HG03060 (cell line): ENCODE data around the gene FNDC3B.
A peak's percentile ranks its signal among the peaks of the same experiment; 100 is the strongest.
"Not testable (repeated sequence)": the region's sequence is repeated elsewhere in the genome, so short reads cannot be mapped to it uniquely, and the experiment has no call there.

Experiments used
- ATAC-seq: cut with Tn5 transposase; IDR thresholded peaks from one replicate; pipeline ENCODE4 v1.9.1; 2021; ENCODE audit warnings: low read depth, moderate number of reproducible peaks; ENCODE audit not compliant: unreplicated experiment

The FNDC3B gene

DNA sequence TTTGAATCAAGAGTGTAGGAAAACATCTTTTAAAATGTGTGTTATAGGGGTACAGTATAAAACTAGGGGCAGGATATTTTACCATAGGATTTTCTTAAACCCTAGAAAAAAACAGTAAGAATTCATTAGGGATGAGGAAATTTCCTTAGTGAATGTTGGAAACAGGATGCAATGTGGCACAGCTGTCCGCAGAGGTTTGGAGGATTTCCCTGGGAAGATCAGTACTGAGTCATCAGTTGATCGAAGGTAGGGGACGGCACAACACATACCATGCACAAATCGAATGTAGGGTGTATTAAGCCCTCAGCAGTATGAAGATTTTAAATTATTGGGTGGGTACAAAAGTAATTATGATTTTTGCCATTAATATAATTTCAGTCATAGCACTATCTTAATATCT is 49.9 kb downstream of the FNDC3B start:
- no peak for ATAC-seq

DNA sequence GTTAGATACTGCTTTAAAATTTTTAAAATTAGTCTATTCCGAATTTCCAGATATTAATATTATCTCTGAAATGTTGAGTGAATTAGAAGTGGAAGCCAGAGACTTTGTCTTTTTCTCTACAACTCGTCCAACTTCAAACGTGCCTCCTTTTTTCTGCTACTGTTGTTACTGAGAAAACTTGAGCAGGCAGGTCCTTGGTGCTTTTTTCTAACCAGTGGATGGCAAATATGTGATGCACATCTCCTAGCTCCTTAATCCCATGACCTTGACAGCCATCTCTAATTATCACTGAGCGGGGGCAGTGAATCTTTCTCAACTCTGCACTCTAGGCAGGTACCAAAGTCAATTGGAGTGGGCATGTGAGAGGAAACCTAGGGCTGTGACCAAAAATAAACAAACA is 50.7 kb downstream of the FNDC3B start:
- no peak for ATAC-seq

DNA sequence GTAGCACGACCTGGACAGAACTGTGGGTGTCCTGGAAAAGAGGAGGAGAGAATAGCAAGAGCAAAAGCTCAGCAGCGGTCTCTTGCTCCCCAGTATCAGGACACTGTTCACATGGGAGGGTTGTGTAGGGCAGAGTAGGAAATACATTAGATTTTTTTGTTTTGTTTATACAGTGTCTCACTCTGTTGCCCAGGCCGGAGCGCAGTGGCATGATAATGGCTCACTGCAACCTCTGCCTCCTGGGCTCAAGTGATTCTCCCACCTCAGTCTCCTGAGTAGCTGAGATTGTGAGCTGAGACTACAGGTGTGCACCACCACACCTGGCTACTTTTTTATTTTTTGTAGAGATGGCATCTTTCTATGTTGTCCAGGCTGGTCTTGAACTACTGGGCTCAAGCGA is 53.3 kb downstream of the FNDC3B start:
- no peak for ATAC-seq

DNA sequence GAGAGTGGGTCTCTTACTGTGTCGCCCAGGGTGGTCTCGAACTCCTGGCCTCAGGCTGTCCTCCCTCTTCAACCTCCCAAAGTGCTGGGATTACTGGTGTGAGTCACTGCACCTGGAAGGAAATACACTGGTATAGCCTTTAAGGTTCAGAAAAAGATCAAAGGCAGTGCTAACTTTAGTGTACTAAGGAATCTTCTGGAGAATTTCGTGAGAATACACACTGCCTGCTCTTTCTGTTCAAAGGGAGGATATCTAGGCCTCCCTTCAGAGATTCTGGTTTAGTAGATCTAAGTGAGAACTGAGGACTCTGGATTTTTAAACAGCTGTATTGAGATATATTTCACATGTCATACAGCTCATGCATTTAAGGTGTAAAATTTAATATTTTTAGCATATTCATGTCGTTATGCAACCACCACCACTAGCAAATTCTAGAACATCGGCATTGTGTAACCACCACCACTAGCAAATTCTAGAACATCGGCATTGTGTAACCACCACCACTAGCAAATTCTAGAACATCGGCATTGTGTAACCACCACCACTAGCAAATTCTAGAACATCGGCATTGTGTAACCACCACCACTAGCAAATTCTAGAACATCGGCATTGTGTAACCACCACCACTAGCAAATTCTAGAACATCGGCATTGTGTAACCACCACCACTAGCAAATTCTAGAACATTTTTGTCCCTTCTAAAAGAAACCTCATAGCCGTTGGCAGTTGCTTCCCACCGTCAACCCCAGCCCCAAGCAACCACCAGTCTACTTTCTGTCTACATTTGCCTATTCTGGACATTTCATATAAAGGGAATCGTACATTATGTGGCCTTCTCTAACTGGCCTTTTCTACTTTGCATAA is 54.4 kb downstream of the FNDC3B start:
- not testable (repeated sequence) for ATAC-seq

DNA sequence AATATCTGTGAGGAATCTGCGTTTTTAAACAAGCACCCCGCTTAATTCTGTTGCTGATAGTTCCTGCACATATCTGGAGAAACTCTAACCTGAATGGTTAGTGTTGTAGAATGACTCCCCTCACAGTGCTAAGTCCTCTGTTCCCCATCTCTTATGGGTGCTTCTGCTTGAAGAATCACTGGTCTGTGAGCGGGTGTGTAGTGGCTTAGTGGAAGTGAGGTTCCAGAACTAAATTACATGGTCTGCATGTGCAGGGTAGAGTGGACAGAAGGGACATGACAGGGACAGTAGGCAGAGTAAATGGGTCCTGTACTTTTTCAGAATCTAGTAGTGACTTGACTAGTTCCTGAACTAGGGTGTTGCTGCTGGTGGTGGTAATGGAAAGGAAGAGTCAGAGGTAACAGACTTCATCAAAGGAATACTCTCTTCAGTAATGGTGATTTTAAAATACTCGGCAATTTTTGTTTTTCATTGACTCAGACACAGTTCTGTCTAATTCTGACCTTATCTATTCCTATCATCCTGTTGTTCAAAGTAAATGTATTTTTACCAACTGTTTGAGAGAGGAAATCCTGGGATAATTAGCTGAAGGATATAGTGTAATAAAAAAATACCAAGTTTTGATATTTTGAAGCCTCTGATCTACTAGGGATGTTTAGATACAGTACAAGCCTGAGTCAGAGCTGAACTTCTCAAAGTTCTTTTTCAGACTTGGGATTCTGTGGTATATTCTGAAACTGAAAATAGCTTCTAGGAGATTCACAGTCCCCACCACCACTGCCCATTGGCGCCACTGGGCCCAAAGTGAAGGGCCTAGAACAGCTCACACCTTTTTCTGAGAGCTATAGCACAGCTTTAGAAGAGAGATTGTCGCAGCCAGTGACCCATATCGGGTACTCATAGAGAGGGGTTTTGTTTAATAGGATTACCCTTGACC is 55.5 kb downstream of the FNDC3B start:
- ATAC-seq, result peak; percentile 95

DNA sequence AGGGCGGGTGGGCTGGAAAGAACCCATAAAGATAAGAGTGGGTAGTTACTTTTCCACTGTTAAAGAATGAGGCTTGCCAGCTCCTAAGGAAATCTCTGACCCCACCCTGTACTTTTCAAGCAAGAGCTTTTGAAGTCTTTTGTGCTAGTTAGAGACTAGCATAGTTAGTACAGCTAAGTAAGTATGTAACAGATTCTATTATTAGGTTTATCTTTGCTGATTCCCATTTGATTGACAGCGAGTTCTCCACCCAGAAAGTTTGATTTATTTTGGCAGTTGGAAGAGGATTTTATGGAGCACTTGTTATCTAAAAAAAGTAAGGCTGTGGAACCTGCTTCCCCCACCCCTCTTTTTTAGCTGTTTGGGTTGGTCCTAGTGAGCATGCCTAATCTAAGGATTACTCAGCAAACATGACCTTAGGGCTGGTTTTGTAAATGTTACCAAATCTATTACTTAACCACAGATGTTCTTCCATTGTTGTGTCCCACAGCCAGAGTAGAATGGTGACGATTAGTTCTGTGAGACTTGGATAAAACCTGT is 57.6 kb downstream of the FNDC3B start:
- no peak for ATAC-seq

DNA sequence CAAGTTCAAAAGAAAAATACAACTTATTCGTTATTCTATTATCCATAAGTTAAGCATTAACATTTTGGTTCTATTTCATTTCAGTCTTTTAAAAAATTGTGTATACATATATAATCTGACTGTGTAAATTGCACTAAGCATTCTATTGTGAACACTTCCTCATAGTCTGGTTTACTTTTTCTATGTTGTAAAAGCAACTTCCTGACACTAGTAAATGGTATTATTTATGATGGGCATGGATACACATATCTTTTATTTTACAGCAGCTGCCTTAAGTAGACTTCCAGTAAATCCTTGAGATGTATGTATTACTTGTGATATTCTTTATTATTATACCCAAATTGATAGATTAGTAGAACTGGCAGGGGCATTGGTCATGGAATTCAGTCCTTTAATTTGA is 58.2 kb downstream of the FNDC3B start:
- no peak for ATAC-seq

DNA sequence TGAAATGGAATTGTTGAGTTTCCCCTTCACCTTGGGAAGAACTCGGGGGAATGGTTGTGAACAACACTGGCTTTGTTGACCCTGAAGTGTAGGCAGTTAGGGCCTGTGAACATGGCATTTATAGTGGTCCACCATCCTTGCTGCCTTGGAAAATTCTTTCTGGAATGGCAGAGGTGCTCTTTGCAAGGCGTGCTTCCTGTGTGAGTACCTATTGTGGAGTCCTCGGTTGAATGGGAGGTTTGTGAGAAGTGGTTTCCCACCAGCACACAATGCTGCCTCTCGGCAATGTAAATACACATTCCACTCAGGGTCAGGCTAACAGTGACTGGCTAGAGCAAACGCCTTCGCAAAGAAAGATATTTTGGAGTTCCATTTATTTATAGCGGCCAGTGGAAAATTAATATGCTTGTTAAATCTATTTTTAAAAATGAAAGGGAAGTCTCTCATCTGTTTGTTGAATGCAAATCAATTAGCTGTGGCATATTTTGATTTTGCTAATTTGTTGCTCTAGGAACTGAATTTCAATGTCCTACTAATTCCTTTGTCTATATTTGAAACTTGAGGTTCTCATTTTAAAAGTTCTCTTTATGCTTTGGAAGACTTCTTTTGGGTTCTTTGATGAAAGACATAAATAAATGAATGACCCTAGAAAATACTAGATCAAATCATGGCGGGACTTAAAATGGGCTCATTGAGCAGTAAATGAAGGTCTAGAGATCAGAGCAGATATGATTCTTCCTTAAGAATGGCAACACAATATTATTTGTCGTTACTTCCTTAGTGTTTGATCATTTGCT is 59.5 kb downstream of the FNDC3B start:
- no peak for ATAC-seq

DNA sequence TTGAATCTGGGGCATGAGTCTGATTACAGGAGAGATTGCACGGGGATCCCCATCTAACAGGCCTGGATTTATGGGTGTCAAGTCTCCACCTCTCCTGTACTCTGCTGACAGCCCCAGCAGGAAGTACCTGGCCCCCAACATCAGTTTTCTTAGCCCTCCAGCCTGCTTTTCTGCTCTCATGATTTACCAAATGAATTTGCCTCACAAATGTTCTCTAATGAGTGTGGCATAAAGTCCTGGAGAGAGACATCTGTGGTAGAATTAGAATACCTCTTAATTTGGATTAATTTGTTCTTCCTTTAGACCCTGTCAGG is 60.1 kb downstream of the FNDC3B start:
- no peak for ATAC-seq

DNA sequence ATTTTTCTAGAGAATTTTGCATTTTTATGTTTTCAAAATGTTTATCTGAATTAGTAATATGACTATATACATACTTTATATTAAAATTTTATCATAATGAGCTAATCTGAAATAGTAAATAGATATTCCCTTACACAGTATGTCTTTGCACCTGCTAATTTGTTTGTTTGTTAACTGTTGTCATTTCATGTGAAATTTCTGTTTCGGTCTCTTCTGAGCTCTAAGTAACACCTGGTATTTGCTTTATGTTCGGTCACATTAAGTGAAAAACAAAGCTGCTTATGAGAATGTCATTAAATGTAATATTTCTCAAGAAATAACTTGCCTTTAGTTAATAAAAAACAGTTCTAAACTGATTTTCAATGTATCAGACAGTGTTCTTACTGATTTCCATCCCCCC is 61.1 kb downstream of the FNDC3B start:
- ATAC-seq, result no peak

DNA sequence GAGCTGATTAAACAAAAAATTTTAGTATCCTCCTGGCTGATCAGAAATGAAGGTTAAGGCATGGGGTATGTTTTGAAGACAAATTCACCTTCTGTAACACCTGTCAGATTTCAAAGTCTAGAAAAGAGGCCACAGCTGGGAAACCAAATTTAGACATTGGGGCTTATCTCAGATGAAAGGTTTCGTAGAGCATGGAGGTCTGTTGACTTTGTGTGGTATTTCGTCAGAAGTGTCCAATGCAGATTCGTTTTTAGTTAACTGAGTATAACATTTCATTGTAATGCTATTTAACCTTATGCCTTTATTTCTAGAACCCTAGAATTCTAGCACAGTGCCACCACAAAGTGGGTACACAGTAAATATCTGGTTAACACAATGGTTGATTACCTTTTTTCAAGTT is 61.7 kb downstream of the FNDC3B start:
- ATAC-seq, result no peak

DNA sequence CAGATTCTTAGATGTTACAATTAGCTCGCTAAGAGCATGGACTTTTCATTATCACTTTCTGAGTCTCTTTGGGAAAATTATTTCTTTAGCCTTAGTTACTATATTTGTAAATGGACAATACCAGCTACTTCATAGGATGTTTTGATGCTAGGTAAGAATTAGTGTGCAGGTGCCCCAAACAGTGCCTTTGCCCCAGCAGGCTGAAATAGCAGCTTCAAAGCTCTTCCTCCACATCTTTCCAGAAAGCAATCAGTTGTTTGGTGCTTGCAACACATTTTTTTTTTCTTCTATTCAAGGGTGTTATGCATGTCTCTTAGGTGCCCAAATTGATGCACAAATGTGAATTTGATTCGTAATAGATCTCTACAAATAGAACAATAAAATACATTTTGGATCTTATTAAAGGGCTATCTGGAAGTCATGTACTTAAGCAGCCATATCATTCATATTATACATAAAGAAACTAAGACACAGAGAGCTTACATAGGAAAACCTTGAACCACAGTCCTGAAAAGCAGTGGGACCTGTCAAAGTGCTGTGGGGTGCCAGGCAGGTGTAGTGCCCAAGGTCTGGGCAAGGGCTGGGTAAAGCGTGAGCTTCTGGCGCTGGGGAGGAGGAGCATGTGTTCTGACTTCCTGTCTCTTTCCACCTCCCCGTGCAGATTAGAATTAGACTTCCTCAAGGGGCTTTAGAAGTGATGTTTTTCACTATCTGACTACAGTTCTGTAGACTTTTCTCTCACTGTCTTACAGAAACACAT is 62.9 kb downstream of the FNDC3B start:
- ATAC-seq, result no peak

DNA sequence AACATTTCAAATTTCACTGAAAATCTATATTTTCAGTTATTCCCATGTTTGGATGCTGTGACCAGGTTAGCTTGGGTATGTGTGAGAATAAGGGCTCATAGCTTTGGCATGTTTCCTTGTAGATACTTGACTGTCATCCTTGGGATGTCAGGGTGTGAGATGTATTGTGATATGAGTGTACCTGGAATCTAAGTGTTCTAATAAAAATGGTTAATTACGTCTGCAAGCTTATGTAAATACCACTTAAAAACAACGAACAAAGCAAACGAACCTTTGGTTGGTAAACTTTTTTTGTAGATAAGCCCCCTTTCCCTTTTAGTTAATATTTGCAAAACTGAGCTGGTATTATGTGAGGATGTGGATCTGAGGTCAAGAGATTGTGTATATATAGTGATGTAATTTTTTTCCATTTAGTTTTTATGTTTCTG is 63.5 kb downstream of the FNDC3B start:
- ATAC-seq, result no peak

DNA sequence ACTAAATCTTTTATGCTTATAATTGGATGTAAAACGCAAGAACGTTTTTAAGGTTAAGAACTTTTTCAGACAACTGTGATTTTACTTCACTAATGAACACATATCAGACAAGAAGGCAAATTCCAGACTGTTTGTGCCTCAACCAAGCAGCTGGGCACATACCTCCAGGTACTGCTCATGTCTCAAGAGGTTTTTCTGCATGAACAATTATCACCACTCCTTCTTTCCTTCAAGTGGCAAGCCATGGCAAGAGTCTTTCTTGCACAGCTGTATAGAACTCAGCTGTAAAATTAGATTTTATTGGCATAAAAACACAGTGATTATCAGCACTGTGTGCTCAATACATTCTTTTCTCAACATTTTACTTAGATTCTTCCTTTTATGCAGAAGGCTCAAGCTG is 64.3 kb downstream of the FNDC3B start:
- no peak for ATAC-seq

DNA sequence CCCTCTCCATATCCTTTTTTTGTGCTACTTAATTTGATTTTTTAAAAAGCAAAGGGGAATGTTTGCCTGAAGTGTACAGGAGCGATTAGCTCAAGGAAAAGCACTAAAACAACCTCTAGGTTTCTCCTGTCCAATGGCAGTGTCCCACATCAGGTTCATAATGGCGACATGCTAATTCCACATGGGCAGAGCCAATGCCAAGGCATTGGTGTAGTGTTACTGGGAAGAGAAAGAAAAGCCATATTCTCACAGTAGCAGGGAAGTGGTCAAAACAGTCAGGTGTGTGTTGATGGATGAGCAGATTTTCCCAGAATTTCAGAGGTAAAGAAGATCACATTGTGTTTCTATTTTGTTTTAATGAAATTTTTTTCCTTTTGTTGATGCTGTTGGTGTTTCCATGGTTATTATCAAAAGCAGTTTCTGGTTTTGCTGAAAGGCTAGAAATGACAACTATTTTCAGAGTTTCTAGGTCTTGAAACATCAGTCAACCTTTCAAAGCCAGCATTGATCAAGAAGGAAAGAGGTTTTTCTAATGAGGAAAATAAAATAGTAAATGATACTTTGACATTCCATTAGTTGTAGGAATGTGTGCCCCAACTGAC is 65.2 kb downstream of the FNDC3B start:
- ATAC-seq, result no peak

DNA sequence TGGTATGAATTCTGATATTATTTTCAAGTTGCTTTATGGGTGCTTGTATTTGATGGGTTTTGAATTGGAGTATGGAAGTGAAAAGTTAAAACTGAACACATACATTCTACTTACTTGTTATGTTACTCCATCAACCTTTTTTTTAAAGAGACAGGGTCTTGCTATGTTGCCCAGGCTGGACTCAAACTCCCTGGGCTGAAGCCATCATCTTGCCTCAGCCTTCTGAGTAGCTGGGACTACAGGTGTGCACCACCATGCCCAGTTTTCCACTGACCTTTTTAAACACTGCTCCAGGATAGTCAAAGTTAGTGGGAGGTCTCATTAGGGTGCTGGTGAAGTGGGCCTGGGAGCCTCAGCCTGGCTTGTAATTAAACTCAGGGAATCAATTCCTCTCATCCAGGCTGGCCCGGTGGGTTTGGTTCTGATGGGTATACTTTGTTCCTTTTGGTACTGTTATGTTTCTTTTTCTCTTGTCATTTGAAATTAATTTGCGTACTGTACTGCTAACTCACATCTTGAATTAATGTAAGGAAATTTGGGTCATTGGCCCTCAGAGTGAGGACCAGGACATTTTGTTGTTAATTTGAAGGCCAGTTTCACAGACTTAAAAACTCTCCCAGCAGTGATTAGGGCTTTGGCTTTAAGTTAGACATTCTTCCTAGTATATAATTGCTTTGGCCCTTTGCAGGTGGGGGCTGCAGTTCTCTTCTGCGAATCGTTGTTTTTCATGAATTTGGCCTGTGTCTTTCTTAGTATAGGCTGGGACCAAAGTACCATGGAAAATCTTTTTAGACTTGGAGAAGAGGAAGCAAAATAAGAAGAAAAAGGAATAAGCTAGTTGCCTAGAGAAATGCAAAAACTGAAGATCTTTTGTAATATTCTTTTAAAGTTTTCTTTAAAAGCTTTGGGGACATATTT is 66.9 kb downstream of the FNDC3B start:
- ATAC-seq, result no peak

DNA sequence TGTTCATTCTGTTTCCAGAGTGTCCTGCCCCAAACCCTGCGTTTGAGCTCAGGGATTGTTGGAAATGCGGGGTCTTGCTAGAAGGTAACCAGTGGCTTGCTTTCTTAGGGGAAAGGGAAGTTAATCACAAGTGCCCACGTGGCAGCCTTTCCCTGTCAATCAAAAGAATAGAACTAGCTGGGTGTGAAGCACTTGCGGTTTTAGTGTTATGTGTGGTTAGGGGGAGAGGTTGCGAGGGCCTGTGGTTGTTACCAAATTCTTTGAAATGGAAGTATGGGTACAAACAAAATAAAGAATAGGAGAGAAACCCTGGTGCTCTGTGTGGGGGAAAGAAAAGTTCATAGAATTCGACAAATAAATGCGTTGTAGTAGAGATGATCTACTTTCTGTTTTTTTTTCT is 67.6 kb downstream of the FNDC3B start:
- ATAC-seq, result peak; percentile 38

DNA sequence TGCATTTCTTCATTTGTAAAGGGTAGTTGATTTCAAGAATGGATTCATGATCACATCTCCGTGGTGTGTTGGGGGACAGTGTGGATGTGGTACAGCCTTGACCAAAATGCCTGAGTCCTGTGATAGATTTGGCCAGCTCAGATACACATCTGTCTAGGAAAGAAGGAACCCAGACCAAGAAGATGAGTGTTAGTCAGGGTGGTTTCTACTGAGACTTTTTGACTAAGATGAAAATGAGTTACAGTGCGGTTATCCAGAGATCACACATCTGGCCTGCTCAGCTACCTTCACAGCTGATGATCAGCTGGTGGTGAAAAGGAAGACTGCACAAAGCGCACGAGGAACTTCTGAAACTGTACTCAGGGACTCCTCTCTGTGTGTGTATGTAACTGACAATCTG is 68.0 kb downstream of the FNDC3B start:
- peak; percentile 83 for ATAC-seq
